Esophagus squamous epithelium (tissue), 5 donors: ENCODE results near the gene IMMP2L. TPM values are rescaled to one million over a fixed set of nuclear protein-coding genes. Genes with fewer than 3 reads are reported as not detected.
"Not testable (repeated sequence)": the region's sequence is repeated elsewhere in the genome, so short reads cannot be mapped to it uniquely, and the experiment has no call there.

Experiments
- DNase-seq: peaks from one replicate; lab custom pipeline; 2025; lab: John Stamatoyannopoulos, UW
- H3K27ac ChIP-seq, 4 donors: fragments of 200-600 bp; sonication (generic); one replicate each; pipeline ENCODE4 v1.5.1; 2016 to 2019; ENCODE audit warnings: mild to moderate bottlenecking in 1 of 4
- H3K27me3 ChIP-seq, 4 donors: fragments of 200-600 bp; sonication (generic); 1 replicate in 3 of 4; 2 replicates in 1 of 4; pipeline versions ENCODE4 v1.5.1 to v1.6.0; 2017 to 2021; ENCODE audit warnings: antibody characterized with exemption in 1 of 4
- H3K36me3 ChIP-seq, 3 donors: fragments of 200-600 bp; sonication (generic); one replicate each; pipeline ENCODE4 v1.5.1; 2016 to 2019
- H3K4me1 ChIP-seq, 3 donors: fragments of 200-600 bp; sonication (generic); one replicate each; pipeline ENCODE4 v1.5.1; 2017 to 2019
- H3K4me3 ChIP-seq, 4 donors: fragments of 200-600 bp; sonication (generic); 1 replicate in 3 of 4; 2 replicates in 1 of 4; pipeline ENCODE4 v1.5.1; 2016 to 2019; ENCODE audit warnings: mild to moderate bottlenecking in 2 of 4, moderate library complexity in 1 of 4
- H3K9me3 ChIP-seq, 3 donors: fragments of 200-600 bp; sonication (generic); one replicate each; pipeline ENCODE4 v1.5.1; 2016 to 2019
- POLR2A ChIP-seq, 4 donors: fragments of 450-650 bp; IDR thresholded peaks; one replicate each; pipeline ENCODE4 v1.6.1; 2017; ENCODE audit warnings: antibody characterized with exemption in 4 of 4, mild to moderate bottlenecking in 4 of 4, moderate library complexity in 3 of 4
- WGBS, 2 donors: methylation state at CpG; one replicate each; pipeline ENCODE4 v1.1.5; 2018; 5-methylcytosine and 5-hydroxymethylcytosine counted together
- intact Hi-C: fragments of 100-400 bp; cut with DNase I; formaldehyde crosslinking; loops from one replicate; pipeline ENCODE4 v1.15.0; 2022
- total RNA-seq, 4 donors: library from RNA; depleted of rRNA; stranded (reverse); fragments of >200 nt; gene quantifications; one replicate each; pipeline ENCODE4 v1.1.0, GENCODE V29; 2016
- TF ChIP-seq, protein P1 (sequence below), 6 experiments: fragments of 450-650 bp in 4 of 6; fragments of 200-600 bp in 2 of 6; sonication (generic) in 2 of 6; IDR thresholded peaks; one replicate each; pipeline ENCODE4 v1.5.1; 2016 to 2019; ENCODE audit warnings: antibody characterized with exemption in 6 of 6, mild to moderate bottlenecking in 4 of 6, moderate library complexity in 4 of 6
- donor health status: DM: yes; HTN: yes; CAD: no.

IMMP2L gene
- total RNA-seq, 4 donors from 2014 or later = 1.6 to 21.7 (median 5.4) TPM

DNA sequence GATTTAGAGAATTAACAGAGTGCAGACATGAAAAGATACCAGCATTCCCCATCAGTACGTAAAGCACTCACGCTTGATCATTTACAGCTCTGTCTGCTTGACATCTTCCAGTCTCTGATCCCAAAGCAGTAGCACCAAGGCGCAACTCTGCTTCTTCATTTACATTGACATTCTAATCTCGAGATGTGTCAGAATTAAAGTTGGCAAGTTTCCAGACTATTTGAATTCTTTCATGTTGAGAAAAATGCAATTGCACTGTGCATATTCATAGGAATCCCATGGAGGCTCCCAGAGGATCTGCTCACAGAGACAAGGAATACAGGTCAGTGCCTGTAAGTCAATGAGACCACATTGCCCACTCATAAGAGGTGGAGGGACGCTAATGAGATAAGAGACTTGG is 287.4 kb downstream of the IMMP2L start:
- DNase-seq = no peak
- Histone ChIP-seq H3K9me3 (no peaks in the 10 kb centered on the region), H3K27me3 (no peaks in the 10 kb centered on the region), H3K4me1 (no peaks in the 10 kb centered on the region), H3K27ac (no peak overlapping the region), H3K4me3 (no peak overlapping the region), H3K36me3 (no peaks in the 10 kb centered on the region)
- WGBS, 2 donors = 83 to 92% methylated on average over 5 of the region's 5 CpGs
- intact Hi-C loops = no loop called here
- TF ChIP-seq, protein P1, sequence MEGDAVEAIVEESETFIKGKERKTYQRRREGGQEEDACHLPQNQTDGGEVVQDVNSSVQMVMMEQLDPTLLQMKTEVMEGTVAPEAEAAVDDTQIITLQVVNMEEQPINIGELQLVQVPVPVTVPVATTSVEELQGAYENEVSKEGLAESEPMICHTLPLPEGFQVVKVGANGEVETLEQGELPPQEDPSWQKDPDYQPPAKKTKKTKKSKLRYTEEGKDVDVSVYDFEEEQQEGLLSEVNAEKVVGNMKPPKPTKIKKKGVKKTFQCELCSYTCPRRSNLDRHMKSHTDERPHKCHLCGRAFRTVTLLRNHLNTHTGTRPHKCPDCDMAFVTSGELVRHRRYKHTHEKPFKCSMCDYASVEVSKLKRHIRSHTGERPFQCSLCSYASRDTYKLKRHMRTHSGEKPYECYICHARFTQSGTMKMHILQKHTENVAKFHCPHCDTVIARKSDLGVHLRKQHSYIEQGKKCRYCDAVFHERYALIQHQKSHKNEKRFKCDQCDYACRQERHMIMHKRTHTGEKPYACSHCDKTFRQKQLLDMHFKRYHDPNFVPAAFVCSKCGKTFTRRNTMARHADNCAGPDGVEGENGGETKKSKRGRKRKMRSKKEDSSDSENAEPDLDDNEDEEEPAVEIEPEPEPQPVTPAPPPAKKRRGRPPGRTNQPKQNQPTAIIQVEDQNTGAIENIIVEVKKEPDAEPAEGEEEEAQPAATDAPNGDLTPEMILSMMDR (IDR thresholded peaks at IDR 0.05) = no peak
- no peak for TF ChIP-seq POLR2A (IDR thresholded peaks at IDR 0.05)

DNA sequence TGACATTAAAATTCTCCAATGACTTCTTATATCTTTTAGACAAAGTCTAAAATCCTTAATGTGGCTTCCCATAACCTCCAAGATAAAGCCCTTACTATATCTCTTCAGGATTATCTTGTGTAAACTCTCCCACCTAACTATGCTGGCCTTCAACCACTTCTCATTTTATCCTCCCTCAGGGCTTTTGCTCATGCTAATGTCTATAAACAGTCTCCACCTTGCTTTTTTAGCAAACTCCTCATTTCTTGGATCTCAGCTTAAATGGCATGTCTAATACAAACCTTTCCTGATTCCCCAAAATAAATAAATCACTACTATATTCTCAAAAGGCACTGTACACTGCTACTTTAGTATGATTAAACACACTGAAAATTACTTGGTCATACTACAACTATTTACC is 290.2 kb downstream of the IMMP2L start:
- H3K4me1 ChIP-seq = no peaks in the 10 kb centered on the region
- H3K27ac ChIP-seq = no peak overlapping the region
- H3K9me3 ChIP-seq = no peaks in the 10 kb centered on the region
- H3K27me3 ChIP-seq = no peaks in the 10 kb centered on the region
- TF ChIP-seq POLR2A (IDR thresholded peaks at IDR 0.05) = no peak
- TF ChIP-seq, protein P1 (IDR thresholded peaks at IDR 0.05) = no peak
- no peaks in the 10 kb centered on the region for H3K36me3 ChIP-seq
- intact Hi-C loops = no loop called here
- no peak overlapping the region for H3K4me3 ChIP-seq
- DNase-seq = no peak

DNA sequence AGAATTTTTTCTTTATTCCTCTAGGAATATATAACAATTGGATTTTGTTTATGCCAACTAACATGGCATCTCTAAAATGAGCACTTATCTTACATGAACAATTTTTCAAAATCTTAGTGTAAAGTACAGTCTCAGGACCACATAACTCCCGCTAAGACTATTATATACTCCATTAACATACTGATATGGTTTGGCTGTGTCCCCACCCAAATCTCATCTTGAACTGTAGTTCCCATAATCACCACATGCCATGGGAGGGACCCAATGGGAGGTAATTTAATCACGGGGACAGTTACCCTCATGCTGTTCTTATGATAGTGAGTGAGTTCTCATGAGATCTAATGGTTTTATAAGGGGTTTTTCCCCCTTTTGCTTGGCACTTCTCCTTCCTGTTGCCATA is 291.5 kb downstream of the IMMP2L start:
- H3K4me1 ChIP-seq, H3K27me3 ChIP-seq, H3K27ac ChIP-seq, H3K36me3 ChIP-seq, DNase-seq, H3K4me3 ChIP-seq, intact Hi-C loops, H3K9me3 ChIP-seq: not testable (repeated sequence)
- 62 to 97% methylated on average over 2 of the region's 2 CpGs for WGBS, 2 donors

DNA sequence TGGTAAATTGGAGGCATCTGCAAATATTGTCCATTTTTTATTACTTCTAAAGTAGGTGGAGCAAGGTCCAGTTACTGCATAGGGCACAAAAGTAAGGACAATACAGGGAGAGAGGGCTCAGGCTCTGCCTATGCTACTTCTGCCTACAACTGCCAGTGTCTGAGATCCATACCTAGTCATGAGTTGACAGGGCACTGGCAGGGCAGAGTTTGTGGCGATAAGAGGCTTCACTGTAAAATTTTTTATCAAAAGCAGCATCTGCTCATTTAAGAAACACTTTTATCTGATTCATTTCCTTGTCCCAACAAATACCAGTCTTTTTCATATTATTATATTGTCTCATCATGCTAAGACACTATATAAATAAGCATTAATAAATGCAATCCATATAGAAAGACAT is 293.4 kb downstream of the IMMP2L start:
- Histone ChIP-seq H3K36me3 (no peaks in the 10 kb centered on the region), H3K4me3 (no peak overlapping the region), H3K9me3 (no peaks in the 10 kb centered on the region), H3K27me3 (no peaks in the 10 kb centered on the region), H3K27ac (no peak overlapping the region), H3K4me1 (no peaks in the 10 kb centered on the region)
- intact Hi-C loops = no loop called here
- no peak for DNase-seq
- TF ChIP-seq, protein P1 (IDR thresholded peaks at IDR 0.05) = no peak
- TF ChIP-seq POLR2A (IDR thresholded peaks at IDR 0.05) = no peak
- 89 to 95% methylated on average over 1 of the region's 1 CpG for WGBS, 2 donors

DNA sequence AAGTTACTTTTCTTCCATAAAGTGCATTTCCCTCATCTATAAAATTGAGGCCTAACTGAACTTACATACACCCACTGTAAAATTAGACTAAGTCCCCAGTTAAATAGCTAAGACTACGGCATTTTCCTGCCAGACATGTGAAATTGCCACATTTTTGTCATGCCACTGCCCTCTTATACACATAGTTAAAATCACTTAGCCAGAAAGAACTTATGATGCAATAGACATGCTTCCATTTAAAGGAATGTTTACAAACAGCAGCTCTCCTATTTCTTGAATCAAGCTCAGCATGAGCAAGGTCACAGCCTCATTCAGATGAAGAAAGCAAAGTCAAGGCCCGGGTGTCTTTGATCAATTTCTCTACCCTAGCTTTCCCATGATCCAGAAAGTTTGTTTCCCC is 295.7 kb downstream of the IMMP2L start:
- H3K4me1 ChIP-seq = no peaks in the 10 kb centered on the region
- no peak overlapping the region for H3K27ac ChIP-seq
- no peaks in the 10 kb centered on the region for H3K27me3 ChIP-seq
- no peak for TF ChIP-seq POLR2A (IDR thresholded peaks at IDR 0.05)
- TF ChIP-seq, protein P1 (IDR thresholded peaks at IDR 0.05) = no peak
- no peaks in the 10 kb centered on the region for H3K9me3 ChIP-seq
- 79 to 84% methylated on average over 2 of the region's 2 CpGs for WGBS, 2 donors
- DNase-seq = no peak
- intact Hi-C loops = no loop called here
- H3K36me3 ChIP-seq = no peaks in the 10 kb centered on the region
- no peak overlapping the region for H3K4me3 ChIP-seq

DNA sequence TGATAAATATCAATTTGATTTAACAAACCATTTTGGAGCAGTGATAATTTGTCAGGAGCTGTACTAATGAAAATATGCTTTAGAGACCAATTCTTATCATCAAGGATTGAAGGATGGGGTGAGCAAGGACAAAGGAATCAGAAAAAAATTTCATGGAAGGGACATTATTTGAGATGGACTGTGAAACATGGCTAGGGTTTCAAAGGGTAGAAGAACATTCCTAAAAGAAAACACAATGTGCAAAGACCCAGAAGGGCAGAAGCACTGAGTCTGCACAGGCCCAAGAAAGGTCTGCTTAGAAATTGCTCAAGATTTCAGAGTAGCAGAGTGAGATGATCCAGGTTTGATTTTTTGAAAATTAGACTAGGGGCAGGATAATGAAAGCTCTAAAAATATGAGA is 296.9 kb downstream of the IMMP2L start:
- DNase-seq = no peak
- no peak for TF ChIP-seq POLR2A (IDR thresholded peaks at IDR 0.05)
- TF ChIP-seq, protein P1 (IDR thresholded peaks at IDR 0.05) = no peak
- no peaks in the 10 kb centered on the region for H3K36me3 ChIP-seq
- intact Hi-C loops = no loop called here
- no peaks in the 10 kb centered on the region for H3K9me3 ChIP-seq
- no peak overlapping the region for H3K4me3 ChIP-seq
- H3K27ac ChIP-seq = no peak overlapping the region
- H3K4me1 ChIP-seq = no peaks in the 10 kb centered on the region
- no peaks in the 10 kb centered on the region for H3K27me3 ChIP-seq
